HG03039 (cell line): ENCODE data around the gene INSC.

Experiments used
- ATAC-seq: cut with Tn5 transposase; IDR thresholded peaks from one replicate; pipeline ENCODE4 v1.9.1; 2021; ENCODE audit warnings: mild to moderate bottlenecking, moderate library complexity; ENCODE audit not compliant: unreplicated experiment

The INSC gene

DNA sequence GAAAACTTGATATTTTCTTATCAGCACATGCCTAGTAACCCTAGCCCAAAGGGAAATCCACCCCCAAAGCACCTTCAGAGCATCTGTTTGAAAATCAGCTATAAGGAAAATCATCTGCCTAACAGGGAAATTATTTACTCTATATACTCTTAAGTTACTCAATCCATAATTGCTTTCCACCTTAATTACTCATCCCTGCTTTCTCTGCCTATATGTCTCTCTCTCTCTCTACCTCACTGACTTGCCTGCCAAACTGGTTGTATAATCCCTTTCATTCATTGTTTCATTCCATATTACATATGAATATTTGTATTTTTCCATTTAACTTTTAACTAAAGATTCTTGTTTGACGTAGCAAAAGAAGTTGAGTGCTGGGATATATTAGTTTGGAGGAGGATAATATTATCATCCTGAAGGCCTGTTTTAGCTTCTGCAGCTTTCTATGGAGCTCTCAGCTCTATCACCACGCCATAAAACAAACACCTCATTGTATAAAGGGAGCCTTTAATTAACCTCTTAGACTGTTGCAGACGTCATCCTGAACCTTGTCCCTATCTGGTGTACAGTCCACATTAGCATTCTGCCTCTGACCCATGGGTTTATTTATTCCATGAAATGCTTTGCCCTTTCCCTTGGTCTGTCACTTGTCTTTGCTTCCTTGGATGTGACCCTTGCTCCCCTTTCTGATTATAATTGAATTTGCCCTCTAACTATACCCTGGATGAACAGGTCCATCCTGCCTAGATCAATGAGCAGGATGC is 98.9 kb downstream of the INSC start:
- ATAC-seq: no peak

DNA sequence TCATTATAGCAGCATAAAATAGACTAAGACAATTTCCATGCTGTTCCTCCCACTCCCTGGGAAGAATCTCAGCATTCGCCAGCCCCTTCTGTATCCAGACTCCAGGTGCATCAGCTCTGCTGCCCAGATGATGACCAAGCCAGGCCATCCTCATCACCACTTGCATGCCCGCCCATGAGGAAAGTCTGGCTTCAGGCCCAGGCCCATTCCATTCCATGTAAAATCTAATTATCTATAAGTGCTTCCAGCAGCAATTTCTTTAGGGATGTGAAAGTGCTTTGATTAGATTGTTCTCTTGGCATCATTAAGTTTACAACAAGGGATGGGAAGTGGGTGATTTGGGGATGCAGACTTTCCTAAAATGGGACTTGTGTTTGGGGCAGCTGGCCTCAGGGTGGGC is 100.3 kb downstream of the INSC start:
- ATAC-seq: no peak

DNA sequence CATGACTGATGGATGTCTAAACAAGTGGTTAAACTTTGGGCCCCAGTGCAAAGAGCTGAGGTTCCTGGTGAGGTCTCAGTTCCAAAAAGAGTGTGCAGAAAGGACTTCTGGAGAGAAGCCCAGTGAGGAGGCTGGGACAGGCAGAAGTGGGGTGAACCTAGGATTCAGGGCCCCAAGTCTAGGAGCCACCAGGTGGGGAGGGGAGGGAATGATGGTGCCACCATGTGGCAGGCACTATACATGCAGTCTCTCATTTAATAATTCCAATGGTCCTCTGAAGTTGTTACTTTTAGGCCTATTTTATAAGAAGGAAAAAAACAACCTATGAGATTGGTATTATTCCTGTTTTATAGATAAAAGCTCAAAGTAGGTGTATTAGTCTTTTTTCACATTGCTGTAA is 102.0 kb downstream of the INSC start:
- no peak for ATAC-seq

DNA sequence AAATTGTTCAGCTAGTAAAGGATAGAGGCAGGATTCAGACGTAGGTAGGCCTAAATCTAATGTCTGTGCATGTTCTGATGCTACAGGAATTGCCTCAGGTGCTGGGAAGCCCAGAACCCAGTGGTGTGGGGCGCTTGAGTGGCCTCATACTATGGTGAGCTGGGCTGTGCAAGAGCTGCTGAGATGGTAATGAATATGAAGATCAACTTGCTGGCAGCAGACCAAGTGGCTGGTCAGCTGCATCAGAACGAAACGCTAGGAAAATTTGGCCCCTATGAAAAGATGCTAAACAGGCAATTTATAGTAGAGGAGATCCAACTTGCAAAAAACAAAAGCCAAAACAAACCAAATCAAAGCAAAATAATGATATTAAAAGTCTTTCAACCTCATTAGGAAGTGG is 102.7 kb downstream of the INSC start:
- no peak for ATAC-seq

DNA sequence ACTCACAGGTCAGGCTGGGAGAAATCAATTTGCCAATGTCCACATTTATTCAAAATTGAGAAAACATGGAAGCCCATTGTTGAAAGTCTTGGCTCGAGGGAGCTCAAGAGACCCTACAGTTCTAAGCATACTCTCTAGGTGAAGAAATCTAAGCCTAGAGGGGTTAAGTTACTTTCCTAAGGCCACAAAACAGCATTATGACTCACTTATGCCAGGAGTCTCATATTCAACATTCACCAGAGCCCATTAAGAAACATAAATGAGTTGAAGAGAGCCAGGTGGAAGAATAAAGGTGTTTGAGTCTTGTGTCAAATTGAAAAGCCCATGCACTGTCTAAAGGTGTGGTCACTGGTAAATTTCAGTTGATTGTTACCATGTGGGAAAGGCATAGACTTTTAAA is 108.1 kb downstream of the INSC start:
- ATAC-seq: no peak

DNA sequence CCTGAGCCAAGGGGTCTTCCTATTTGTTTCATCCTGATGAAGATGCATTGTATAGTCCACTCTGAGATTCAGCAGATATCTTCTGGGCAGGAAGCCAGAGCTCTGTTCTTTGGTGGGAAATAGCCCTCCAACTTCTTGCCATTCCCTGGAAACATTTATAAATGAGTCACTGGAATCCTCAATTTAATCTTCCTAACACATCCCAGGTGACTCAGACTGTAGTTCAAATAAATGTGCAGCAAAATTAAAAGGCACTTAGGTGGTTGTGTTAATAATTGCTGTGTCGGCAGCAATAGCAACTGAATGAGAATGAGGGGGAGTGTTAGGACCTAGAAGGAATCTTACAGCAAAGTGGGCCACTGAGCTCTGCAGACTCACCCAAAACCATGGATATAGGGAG is 108.6 kb downstream of the INSC start:
- no peak for ATAC-seq

DNA sequence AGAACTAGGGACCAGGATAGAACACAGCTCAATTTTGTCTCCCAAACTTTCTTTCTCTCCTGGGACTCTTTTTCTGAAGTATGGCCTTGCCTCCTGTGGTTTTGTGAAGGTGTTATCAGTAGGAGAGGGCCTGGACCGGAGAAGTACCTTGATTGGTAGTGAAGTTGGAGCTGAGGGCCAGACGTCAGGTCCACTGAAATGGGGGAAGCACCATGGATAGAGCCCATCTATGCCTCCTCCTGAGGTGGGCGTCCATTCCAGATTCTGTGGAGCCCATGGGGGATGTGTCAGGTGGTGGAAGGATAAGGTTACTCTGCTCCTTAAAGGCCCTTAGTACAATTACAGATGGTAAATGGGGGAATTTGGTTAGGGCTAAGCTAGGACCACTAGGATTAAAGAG is 109.7 kb downstream of the INSC start:
- ATAC-seq: no peak

DNA sequence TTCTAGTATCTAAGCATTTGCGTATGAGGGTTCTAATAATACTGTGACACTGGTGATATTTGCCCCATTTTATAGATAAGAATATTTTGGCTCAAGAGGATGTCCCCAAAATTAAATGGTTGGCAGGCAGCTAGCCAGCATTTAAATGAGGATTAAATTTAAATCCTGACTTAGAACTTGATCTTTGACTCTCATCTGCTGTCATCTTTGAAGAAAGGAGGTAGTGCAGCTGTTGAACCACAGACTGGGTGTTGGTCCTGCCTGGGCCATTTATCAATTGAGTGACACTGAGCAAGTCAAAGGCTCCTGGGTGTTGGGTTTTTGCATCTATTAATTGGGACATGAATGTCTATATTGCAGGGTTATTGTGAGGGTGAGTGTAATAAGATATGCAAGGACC is 112.3 kb downstream of the INSC start:
- no peak for ATAC-seq

DNA sequence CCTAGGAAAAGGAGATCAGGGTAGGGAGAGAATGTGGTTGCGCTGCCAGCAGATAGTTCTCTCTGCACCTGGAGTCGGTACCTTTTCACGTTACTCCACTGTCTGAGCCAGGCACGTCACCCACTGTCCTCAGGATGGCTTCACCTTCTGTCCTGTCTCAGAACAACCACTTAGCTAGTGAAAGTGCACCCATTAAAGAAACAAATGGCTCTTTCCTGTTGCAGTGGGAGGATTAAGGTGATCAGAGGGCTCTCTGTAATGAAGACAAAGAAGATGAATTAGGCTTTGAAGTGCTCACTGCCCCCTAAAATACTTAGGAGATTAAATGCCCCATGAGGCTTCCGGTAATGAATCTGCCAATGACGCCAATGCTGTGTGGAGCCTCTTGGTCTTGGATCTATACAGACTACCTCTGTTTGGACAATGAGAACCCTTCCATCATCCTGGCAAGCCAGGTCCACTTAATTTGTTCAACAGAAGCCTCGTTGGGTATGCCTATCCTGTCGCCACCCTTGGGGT is 113.7 kb downstream of the INSC start:
- no peak for ATAC-seq

DNA sequence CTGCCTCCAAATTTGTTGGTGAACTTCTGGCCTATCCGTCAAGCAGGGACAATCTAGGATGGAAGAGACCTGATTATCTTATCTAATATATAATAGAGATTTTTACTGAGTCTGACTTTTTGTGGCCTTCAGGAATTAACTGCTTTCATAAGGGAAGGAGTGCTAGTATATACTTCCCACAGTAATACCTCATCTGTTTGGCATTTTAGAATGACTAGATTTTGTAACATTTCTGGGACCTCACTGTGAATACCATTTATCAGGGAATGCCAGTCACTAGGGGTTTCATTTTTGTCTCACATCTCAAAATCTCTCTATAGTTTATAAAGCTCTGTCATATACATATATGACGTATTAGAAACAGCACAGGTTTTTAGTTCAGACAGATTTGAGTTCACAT is 114.3 kb downstream of the INSC start:
- no peak for ATAC-seq

DNA sequence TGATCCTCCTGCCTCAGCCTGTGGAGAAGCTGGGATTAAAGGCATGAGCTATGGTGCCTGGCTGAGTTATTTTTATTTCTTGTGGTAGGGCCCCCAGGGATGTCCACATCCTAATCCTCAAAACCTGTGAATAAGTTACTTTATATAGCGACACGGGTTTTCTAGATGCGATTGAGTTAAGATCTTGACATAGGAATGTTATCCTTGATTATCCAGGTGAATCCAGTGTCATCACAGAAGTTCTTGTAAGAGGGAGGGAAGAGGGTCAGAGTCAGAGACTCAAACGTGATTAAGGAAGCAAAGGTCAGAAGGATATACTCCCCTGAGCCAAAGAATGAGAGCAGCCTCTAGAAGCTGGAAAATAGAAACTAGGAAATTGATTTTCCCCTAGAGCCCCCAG is 117.8 kb downstream of the INSC start:
- ATAC-seq: no peak

DNA sequence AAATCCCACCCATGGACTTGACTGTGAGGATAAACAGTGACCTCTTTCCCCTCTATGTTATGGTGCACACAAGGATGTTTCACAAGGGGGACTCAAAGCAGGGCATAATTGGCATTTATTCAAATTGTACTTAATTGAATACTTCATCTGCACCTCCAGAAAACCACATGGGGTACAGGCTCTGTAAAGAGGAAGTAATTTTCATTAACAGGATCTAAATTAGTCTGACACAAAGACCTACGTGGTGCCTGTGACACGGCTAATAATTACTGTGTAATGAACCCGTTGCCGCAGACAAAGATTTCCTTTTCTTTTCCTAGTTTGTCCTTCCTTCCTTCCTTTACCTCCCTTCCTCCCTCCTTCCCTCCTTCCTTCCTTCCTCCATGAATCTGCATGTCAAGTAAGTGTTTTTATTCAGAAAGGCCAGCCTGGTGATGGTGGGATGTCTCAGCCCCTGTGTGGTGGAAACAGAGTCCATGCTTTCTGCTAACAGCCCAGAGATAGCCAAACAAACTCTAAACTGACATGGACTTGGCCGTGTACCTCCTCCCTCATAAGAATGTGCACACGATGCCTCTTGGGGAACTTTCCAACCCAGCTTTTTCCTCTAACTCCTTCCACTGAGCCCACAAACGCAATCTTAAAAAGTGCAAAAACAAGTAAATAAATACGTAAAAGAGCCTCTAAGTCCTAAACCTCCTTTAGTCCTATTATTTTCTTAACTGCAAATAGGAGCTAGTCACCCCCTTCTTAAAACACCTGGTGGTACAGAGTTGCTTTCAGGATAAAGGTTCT is 118.8 kb downstream of the INSC start:
- no peak for ATAC-seq

DNA sequence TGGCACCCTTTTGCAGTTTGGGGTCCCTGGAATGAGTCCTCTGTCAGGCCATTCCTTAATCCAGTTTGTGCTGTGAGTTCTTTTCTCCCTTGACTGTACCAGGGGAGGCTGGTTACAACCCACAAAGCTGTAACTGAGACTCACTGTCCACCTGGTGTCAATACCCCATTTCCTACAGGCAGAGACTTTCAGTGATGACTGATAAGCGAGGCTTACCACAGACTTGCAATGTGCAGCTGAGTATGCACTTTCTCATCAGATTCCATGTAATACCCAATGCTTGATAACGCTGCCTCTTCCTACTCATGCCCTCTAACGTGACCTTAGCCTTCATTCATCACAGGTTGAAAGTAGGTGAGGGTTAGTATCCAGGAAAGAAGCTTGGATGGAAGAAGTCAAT is 120.1 kb downstream of the INSC start:
- ATAC-seq: no peak

DNA sequence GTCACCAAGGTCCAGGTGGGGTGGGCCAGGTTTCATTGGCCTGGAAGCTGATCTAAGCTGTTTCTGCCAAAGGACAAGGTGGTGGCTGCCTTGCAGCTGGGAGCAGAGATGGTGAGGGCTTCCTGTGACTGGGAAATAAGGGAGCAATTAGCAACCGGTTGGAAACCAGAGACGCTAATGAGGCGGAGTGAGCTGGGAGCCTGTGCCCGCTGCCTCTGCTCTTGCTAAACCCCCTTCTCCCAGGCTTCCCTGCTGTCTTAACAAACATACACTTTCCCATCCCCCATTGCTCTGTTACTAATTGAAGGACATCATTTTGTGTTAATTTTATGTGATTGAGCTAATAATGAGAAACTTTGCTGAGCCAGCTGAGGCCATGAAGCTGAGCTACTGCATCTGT is 121.8 kb downstream of the INSC start:
- no peak for ATAC-seq

DNA sequence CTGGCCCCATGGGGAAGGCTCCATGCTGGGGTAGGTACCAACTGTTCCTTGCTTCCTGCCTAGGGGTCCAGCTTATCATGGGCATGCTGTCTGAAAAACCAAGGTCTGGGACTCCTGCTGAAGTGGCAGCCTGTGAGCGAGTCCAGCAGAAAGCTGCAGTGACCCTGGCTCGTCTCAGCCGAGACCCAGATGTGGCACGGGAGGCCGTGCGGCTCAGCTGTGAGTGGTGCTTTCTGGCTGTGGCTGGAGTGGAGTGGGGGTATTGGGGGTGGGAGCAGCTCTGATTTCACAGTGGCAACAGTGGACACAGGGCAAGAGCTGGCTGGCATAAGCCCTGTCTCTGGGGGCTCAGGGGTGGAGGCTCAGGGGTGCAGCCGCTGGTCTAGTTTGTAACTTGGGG is 124.1 kb downstream of the INSC start:
- no peak for ATAC-seq

DNA sequence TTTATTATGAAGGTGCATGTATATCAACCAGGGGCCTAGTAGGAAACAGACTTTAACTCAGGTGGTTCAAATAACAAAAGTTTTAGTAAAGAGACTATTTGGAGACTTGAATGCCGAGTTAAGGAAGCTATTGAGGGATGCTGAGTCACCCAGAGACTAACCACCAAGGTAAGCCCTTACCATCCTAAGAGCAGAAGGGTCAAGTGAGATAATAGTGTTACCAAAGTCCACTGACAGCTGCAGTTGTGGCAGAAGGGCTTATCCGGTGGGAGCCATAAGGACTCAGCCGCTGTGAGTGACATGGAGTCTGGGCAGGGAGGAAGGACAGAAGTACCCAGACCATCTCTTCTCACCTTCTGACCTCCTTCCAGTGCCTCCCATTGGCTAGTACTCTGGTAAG is 134.0 kb downstream of the INSC start:
- ATAC-seq: no peak

DNA sequence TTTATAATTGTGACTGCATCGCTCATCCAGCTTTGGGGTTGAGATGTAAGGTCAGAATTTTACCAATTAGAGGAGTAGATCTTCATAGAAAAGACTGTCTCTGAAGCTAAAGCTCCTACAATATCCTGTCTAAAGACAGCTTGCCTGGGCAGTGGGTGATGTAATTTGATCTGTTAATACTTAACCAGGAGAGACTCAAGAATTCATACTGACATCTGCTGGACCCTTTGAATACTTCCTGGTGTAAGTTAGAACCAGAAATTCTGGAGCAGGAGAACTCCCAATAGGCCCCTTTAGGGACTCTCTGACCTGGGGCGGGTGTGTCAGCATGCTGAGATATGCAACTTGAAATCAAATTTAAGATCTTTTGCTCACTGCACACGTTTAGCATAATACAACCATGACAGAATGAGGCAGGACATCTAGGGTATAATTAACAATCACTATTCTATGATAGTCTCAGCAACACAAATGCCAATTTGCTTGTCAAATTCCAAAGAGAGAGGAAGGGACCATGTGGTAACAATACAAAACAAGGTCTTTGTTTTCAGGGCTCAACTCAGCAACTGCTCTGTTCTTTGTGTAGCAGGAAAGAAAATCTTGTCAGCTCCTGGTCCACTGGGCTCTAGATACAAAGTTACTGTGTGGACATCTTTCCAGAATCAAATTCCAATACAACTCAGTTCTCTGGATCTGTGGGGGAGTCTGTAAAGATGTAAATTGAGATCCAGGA is 143.9 kb downstream of the INSC start:
- ATAC-seq: no peak

DNA sequence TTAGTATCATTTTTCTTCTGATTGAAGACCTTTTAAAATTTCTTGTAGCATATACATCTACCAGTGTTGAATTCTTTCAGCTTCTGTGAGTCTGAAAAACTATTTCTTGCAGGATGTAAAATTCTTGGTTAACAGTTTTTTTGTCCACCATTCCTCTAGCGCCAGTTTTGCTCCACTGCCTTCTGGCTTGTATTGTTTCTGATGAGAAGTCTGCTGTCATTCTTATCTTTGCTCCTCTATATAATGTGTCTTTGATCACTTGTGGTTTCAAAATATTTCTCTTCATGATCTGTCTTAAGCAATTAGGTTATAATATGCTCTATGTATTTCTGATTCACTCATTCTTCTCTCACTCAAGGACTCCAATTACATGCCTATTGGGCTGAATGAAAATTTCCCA is 152.3 kb downstream of the INSC start:
- ATAC-seq: no peak

DNA sequence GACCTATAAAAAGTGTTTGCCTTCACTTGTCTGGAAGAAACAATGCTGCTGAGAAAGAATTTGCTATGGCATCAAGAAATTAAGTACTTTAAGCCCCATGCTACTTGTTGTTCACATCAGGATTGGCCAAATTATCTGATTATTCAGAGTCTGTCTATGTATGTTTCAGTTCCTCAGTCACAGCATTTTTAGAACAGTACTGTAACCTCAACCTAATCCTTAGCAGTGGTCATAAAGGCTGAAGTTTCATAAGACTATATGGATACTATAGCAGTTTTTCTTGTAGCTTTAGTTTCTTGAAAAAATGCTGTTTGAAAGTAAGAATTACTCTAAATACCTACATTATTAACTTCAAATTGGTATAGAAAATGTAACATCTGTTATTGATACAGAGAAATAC is 153.9 kb downstream of the INSC start:
- ATAC-seq: no peak

DNA sequence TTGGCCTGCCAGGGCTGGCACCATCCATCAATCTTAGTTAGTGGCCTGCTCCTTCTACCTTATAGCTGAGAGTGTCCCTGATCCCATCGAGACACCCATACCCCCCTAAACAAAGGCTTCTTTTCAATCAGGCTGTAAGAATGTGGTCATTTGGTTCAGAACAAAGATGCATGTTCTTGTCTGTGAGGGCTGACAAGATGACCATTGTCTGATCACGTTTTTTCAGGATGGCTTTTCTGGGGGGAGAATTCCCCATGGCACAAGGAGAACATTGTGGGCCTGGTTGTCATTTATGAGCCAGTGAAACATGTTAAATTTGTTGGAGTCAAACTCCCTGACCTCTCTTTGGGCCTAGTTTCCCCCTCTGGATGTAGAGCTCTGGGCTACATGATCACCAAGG is 160.4 kb downstream of the INSC start:
- no peak for ATAC-seq

DNA sequence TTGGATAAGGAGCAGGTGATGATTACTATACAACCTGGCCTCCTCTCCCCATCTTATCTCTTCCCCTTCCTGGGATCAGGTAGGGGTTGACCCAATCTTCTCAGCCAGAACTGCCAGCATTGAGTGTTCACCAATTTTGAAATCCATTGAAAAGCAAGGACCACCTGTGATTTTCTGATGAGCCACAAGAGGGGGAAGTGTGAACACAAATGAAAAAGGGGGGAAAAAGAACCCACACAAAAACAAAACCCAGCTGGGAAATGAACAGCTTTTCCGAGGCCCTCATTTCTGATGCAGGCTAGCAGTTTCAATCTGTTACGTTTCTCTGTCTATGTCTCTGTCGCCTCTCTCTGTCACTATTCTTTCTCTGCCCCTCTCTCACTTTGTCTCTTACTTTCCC is 161.9 kb downstream of the INSC start:
- ATAC-seq: no peak

DNA sequence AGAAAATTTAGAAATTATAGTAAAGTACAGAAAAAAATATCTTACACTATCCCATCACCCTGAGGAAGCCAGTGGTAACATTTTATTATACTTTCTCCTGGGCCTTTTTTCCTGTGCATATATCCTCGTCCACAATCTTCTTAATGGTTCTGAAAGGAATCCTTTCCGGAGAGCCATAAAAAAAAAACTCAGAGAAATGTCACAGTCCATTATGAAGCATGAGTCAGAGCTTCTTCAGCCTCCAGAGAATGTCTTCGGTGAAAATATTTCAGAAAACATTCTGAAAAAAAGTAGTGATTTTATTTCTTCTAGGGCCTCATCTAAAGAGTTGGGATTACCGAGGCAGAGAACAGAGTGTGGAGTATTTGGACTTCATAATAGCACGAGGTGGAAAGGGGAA is 163.4 kb downstream of the INSC start:
- ATAC-seq: no peak
